MCF 10A (cell line): ENCODE results near the gene KCNMB1. TPM values are rescaled to one million over a fixed set of nuclear protein-coding genes. Genes with fewer than 3 reads are reported as not detected.
"Not testable (repeated sequence)": the region's sequence is repeated elsewhere in the genome, so short reads cannot be mapped to it uniquely, and the experiment has no call there.

Experiments
- BruUV-seq: library from RNA; stranded (reverse); fragments of 400-500 nt; replicated peaks from 2 replicates; lab custom pipeline; 2021; lab: Mats Ljungman, UMichigan
- CTCF ChIA-PET: fragments of 300-600 bp; sonication (Branson Sonifier 250); formaldehyde crosslinking; extraction: SDS; loops from one replicate; lab custom pipeline; 2021; ENCODE audit warnings: antibody characterized with exemption, inconsistent platforms; lab: Yijun Ruan, JAX
- POLR2A ChIA-PET: fragments of 300-600, 350-650 bp; sonication (Branson Sonifier 250); formaldehyde crosslinking; extraction: SDS; loops from one replicate; lab custom pipeline; 2020; ENCODE audit warnings: antibody characterized with exemption, inconsistent platforms; lab: Yijun Ruan, JAX
- DNase-seq: peaks from one replicate; pipeline ENCODE4 v3.0.0-alpha.2; 2018; ENCODE audit not compliant: unreplicated experiment
- H3K27ac Mint-ChIP-seq: one replicate; pipeline ENCODE4 v1.8.0; 2022; ENCODE audit warnings: mild to moderate bottlenecking, low read depth, mixed read lengths; ENCODE audit not compliant: unreplicated experiment
- H3K27me3 Mint-ChIP-seq: one replicate; pipeline ENCODE4 v1.8.0; 2022; ENCODE audit warnings: mixed read lengths; ENCODE audit not compliant: insufficient read depth, unreplicated experiment
- H3K36me3 Mint-ChIP-seq: one replicate; pipeline ENCODE4 v1.8.0; 2022; ENCODE audit warnings: mild to moderate bottlenecking, moderate library complexity, mixed read lengths; ENCODE audit not compliant: insufficient read depth, unreplicated experiment
- H3K4me1 Mint-ChIP-seq: one replicate; pipeline ENCODE4 v1.8.0; 2022; ENCODE audit warnings: mixed read lengths; ENCODE audit not compliant: insufficient read depth, unreplicated experiment
- H3K4me3 Mint-ChIP-seq: one replicate; pipeline ENCODE4 v1.8.0; 2022; ENCODE audit warnings: mild to moderate bottlenecking, moderate library complexity, mixed read lengths; ENCODE audit not compliant: unreplicated experiment
- H3K9me3 Mint-ChIP-seq: one replicate; pipeline ENCODE4 v1.8.0; 2022; ENCODE audit warnings: mixed read lengths; ENCODE audit not compliant: unreplicated experiment
- CTCF ChIP-seq: fragments of 200-600 bp; IDR thresholded peaks from one replicate; pipeline ENCODE4 v1.8.0; 2022; ENCODE audit warnings: antibody characterized with exemption, mild to moderate bottlenecking; ENCODE audit not compliant: unreplicated experiment
- intact Hi-C: fragments of 100-400 bp; cut with micrococcal nuclease; formaldehyde crosslinking; loops from 2 replicates; pipeline ENCODE4 v1.14.1; 2022
- total RNA-seq: library from RNA; stranded (reverse); gene quantifications from 2 replicates; pipeline ENCODE4 v1.2.3, GENCODE V29; 2022

KCNMB1 gene
- total RNA-seq, 1 experiment from 2014 or later: not detected

GRCh38 chr5:170377027-170377426 lies 12.1 kb downstream of the KCNMB1 start:
- H3K27me3 Mint-ChIP-seq: no peaks in the 10 kb centered on the region
- no peak overlapping the region for H3K4me3 Mint-ChIP-seq
- CTCF ChIA-PET: interaction anchor here (0.6 kb wide), 1 partner anchor 276 kb away, joined by 3 read pairs; no protein-coding TSS in a partner anchor

GRCh38 chr5:170376526-170376925 lies 12.6 kb downstream of the KCNMB1 start:
- ChIA-PET POLR2A (interaction anchor here (0.6 kb wide), 1 partner anchor 238 kb away, joined by 3 read pairs; no protein-coding TSS in a partner anchor), CTCF (interaction anchor here (0.6 kb wide), 2 partner anchors 276 to 333 kb away, joined by 3 read pairs; no protein-coding TSS in a partner anchor)
- H3K27ac Mint-ChIP-seq, H3K4me3 Mint-ChIP-seq, BruUV-seq, H3K36me3 Mint-ChIP-seq, H3K27me3 Mint-ChIP-seq, H3K4me1 Mint-ChIP-seq, H3K9me3 Mint-ChIP-seq, intact Hi-C loops, DNase-seq: not testable (repeated sequence)

More at GRCh38 chr5:170377027-170377426, 12.1 kb downstream of the KCNMB1 start:
- POLR2A ChIA-PET: no interaction called here
- TF ChIP-seq CTCF: no peak
- no TSS peak for BruUV-seq
- intact Hi-C loops: no loop called here
- DNase-seq: no peak
- H3K4me1 Mint-ChIP-seq: peaks cover 4% of the 10 kb centered on the region
- no peaks in the 10 kb centered on the region for H3K9me3 Mint-ChIP-seq
- H3K36me3 Mint-ChIP-seq: no peaks in the 10 kb centered on the region
- H3K27ac Mint-ChIP-seq: no peak overlapping the region

GRCh38 chr5:170375283-170375682 lies 13.9 kb downstream of the KCNMB1 start:
- no TSS peak for BruUV-seq
- no peaks in the 10 kb centered on the region for H3K36me3 Mint-ChIP-seq
- intact Hi-C loops: no loop called here
- H3K4me1 Mint-ChIP-seq: peaks cover 3% of the 10 kb centered on the region
- TF ChIP-seq CTCF: no peak
- no peak for DNase-seq
- no peaks in the 10 kb centered on the region for H3K9me3 Mint-ChIP-seq
- H3K27me3 Mint-ChIP-seq: no peaks in the 10 kb centered on the region
- ChIA-PET POLR2A (no interaction called here), CTCF (interaction anchor here (0.6 to 0.9 kb wide), 4 partner anchors 12 to 148 kb away, joined by 3 read pairs; no protein-coding TSS in a partner anchor)
- H3K27ac Mint-ChIP-seq: no peak overlapping the region
- no peak overlapping the region for H3K4me3 Mint-ChIP-seq

- Mint-ChIP-seq H3K4me1 (no peaks in the 10 kb centered on the region), H3K27me3 (no peaks in the 10 kb centered on the region), H3K9me3 (no peaks in the 10 kb centered on the region), H3K4me3 (no peak overlapping the region), H3K36me3 (no peaks in the 10 kb centered on the region), H3K27ac (no peak overlapping the region)
- POLR2A ChIA-PET: no interaction called here
- intact Hi-C loops: no loop called here
- DNase-seq: no peak
- no TSS peak for BruUV-seq
- CTCF ChIA-PET: interaction anchor here (0.9 to 1.6 kb wide), 3 partner anchors 13 to 50 kb away, joined by 3 to 4 read pairs (median 3); no protein-coding TSS in a partner anchor
- TF ChIP-seq CTCF: no peak
These were observed 16.2 kb downstream of the KCNMB1 start for GRCh38 chr5:170372971-170373370.
